Measurements from ENCODE around the gene ENC1. TPM values are rescaled to one million over a fixed set of nuclear protein-coding genes. Genes with fewer than 3 reads are reported as not detected.

Gene ENC1
- total RNA-seq, 1 experiment from 2014 or later, result 37.0 TPM

DNA sequence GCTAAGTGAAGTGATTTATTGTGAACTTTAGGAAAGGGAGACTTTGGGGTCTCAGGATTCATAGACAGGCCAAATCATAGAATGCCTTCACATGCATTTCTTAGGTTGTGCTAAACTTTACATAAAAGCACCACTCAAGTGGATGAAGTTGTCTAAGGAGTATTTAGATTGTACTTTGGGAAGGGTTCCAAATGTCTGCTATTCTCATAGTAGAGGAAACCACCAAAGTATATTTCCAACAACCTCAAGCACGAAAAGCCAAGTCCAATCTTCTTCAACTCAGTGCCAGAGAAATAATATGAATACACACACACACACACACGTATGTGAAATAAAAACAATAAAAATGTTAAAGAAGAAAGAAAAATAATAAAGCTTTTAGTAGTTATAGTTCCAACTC lies 41.8 kb downstream of the ENC1 start:
- Histone ChIP-seq H3K4me3 (ENCODE audit: low read depth in 2 of 2, low read length in 2 of 2) (no peak overlapping the region), H3K27me3 (ENCODE audit: control insufficient read depth, insufficient read depth, low read length) (no peaks in the 10 kb centered on the region), H3K36me3 (ENCODE audit: control insufficient read depth, insufficient read depth, low read length) (no peaks in the 10 kb centered on the region), H3K27ac (ENCODE audit: low read length) (no peak overlapping the region), H3K4me1 (ENCODE audit: control insufficient read depth, insufficient read depth, low read length) (no peaks in the 10 kb centered on the region), H3K9me3 (ENCODE audit: control insufficient read depth, insufficient read depth, low read depth, low read length) (no peaks in the 10 kb centered on the region)
- POLR2A ChIA-PET, result no interaction called here
- in situ Hi-C loops (cut with HindIII; ENCODE audit: low pct_unique_long_range_greater_than_20kb, low sequenced_read_pairs), result no loop called here
- no peak for ATAC-seq
- BruUV-seq (replicated peaks), result no TSS peak
- no peak for DNase-seq (ENCODE audit: low read depth, low spot score)
- TF ChIP-seq, protein P1, sequence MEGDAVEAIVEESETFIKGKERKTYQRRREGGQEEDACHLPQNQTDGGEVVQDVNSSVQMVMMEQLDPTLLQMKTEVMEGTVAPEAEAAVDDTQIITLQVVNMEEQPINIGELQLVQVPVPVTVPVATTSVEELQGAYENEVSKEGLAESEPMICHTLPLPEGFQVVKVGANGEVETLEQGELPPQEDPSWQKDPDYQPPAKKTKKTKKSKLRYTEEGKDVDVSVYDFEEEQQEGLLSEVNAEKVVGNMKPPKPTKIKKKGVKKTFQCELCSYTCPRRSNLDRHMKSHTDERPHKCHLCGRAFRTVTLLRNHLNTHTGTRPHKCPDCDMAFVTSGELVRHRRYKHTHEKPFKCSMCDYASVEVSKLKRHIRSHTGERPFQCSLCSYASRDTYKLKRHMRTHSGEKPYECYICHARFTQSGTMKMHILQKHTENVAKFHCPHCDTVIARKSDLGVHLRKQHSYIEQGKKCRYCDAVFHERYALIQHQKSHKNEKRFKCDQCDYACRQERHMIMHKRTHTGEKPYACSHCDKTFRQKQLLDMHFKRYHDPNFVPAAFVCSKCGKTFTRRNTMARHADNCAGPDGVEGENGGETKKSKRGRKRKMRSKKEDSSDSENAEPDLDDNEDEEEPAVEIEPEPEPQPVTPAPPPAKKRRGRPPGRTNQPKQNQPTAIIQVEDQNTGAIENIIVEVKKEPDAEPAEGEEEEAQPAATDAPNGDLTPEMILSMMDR (IDR thresholded peaks at IDR 0.05), result no peak
- TF ChIP-seq SIN3A (IDR thresholded peaks at IDR 0.05; ENCODE audit: borderline replicate concordance, insufficient read depth, low read depth, low read length) (no peak), POLR2AphosphoS5 (IDR thresholded peaks at IDR 0.05; ENCODE audit: low read depth, low read length) (no peak), TCF7L2 (IDR thresholded peaks at IDR 0.05; ENCODE audit: low read depth, low read length) (no peak)
- TF ChIP-seq, protein P2, sequence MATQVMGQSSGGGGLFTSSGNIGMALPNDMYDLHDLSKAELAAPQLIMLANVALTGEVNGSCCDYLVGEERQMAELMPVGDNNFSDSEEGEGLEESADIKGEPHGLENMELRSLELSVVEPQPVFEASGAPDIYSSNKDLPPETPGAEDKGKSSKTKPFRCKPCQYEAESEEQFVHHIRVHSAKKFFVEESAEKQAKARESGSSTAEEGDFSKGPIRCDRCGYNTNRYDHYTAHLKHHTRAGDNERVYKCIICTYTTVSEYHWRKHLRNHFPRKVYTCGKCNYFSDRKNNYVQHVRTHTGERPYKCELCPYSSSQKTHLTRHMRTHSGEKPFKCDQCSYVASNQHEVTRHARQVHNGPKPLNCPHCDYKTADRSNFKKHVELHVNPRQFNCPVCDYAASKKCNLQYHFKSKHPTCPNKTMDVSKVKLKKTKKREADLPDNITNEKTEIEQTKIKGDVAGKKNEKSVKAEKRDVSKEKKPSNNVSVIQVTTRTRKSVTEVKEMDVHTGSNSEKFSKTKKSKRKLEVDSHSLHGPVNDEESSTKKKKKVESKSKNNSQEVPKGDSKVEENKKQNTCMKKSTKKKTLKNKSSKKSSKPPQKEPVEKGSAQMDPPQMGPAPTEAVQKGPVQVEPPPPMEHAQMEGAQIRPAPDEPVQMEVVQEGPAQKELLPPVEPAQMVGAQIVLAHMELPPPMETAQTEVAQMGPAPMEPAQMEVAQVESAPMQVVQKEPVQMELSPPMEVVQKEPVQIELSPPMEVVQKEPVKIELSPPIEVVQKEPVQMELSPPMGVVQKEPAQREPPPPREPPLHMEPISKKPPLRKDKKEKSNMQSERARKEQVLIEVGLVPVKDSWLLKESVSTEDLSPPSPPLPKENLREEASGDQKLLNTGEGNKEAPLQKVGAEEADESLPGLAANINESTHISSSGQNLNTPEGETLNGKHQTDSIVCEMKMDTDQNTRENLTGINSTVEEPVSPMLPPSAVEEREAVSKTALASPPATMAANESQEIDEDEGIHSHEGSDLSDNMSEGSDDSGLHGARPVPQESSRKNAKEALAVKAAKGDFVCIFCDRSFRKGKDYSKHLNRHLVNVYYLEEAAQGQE (IDR thresholded peaks at IDR 0.05; ENCODE audit: insufficient read depth in 1 of 2, low read depth in 2 of 2, low read length in 1 of 2), result no peak
- intact Hi-C loops (cut with micrococcal nuclease; ENCODE audit: unreplicated experiment), result no loop called here
- CTCF ChIA-PET, result interaction anchor here (0.9 kb wide), 1 partner anchor 336 kb away, joined by 3 read pairs; no protein-coding TSS in a partner anchor

DNA sequence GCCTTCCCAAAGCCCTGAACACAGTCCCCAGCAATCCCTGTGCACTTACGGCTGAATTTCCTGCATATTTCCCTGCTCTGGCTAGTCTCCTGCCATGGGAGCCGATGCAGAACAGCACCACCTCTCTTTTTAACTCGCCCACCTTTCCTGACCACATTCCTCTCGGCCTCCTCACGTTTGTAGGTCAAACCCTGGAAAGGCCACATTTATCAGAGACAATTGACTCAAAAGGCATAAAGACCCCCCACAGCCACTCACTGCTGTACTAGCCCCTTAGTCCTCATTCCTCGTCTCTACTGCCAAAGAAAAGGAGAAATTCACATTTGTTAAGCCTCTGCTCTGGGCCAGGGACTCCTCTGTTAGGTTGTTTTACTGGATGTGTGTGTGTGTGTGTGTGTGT lies 43.6 kb downstream of the ENC1 start:
- ATAC-seq, result no peak
- TF ChIP-seq TCF7L2 (IDR thresholded peaks at IDR 0.05; ENCODE audit: low read depth, low read length), result no peak
- TF ChIP-seq POLR2AphosphoS5 (IDR thresholded peaks at IDR 0.05; ENCODE audit: low read depth, low read length), result no peak
- no peak for TF ChIP-seq SIN3A (IDR thresholded peaks at IDR 0.05; ENCODE audit: borderline replicate concordance, insufficient read depth, low read depth, low read length)
- TF ChIP-seq, protein P2 (IDR thresholded peaks at IDR 0.05; ENCODE audit: insufficient read depth in 1 of 2, low read depth in 2 of 2, low read length in 1 of 2), result no peak
- TF ChIP-seq, protein P1 (IDR thresholded peaks at IDR 0.05), result no peak
- CTCF ChIA-PET, result no interaction called here
- no peak overlapping the region for H3K4me3 ChIP-seq (ENCODE audit: low read depth in 2 of 2, low read length in 2 of 2)
- no peak for DNase-seq (ENCODE audit: low read depth, low spot score)
- H3K4me1 ChIP-seq (ENCODE audit: control insufficient read depth, insufficient read depth, low read length), result no peaks in the 10 kb centered on the region
- POLR2A ChIA-PET, result no interaction called here
- no TSS peak for BruUV-seq (replicated peaks)
- in situ Hi-C loops (cut with HindIII; ENCODE audit: low pct_unique_long_range_greater_than_20kb, low sequenced_read_pairs), result no loop called here
- no peaks in the 10 kb centered on the region for H3K9me3 ChIP-seq (ENCODE audit: control insufficient read depth, insufficient read depth, low read depth, low read length)
- no peaks in the 10 kb centered on the region for H3K27me3 ChIP-seq (ENCODE audit: control insufficient read depth, insufficient read depth, low read length)
- H3K36me3 ChIP-seq (ENCODE audit: control insufficient read depth, insufficient read depth, low read length), result no peaks in the 10 kb centered on the region
- H3K27ac ChIP-seq (ENCODE audit: low read length), result no peak overlapping the region
- intact Hi-C loops (cut with micrococcal nuclease; ENCODE audit: unreplicated experiment), result no loop called here
